Keratinocyte (primary cell): Measurements from ENCODE around the gene DDX4. TPM values are rescaled to one million over a fixed set of nuclear protein-coding genes. Genes with fewer than 3 reads are reported as not detected.

ENCODE experiments used
- DNase-seq: peaks from one replicate; pipeline ENCODE4 v3.0.0-alpha.2; 2011; ENCODE audit warnings: low read depth, missing footprints, low spot score
- FAIRE-seq: peaks from 2 replicates; lab custom pipeline; 2011; peaks lifted over from hg19 to GRCh38; lab: Jason Lieb, UNC
- H2AFZ ChIP-seq: 2 replicates; pipeline ENCODE4 v1.6.0; 2012; ENCODE audit warnings: low read length, control low read depth, inconsistent platforms; ENCODE audit not compliant: control insufficient read depth
- H3K27ac ChIP-seq: 2 replicates; pipeline ENCODE4 v1.5.1; 2011; ENCODE audit warnings: low read length; ENCODE audit not compliant: control insufficient read depth, insufficient read depth
- H3K27me3 ChIP-seq: 3 replicates; pipeline ENCODE4 v1.6.0; 2011; ENCODE audit warnings: low read length; ENCODE audit not compliant: control insufficient read depth, insufficient read depth; ENCODE audit errors: extremely low read depth
- H3K36me3 ChIP-seq, 2 experiments: 2 replicates in 1 of 2; 3 replicates in 1 of 2; pipeline ENCODE4 v1.5.1; 2011; ENCODE audit warnings: low read length in 2 of 2, mild to moderate bottlenecking in 1 of 2; ENCODE audit not compliant: control insufficient read depth in 2 of 2, insufficient read depth in 2 of 2; ENCODE audit errors: extremely low read depth in 1 of 2
- H3K4me1 ChIP-seq: 3 replicates; pipeline ENCODE4 v1.5.1; 2011; ENCODE audit warnings: low read length; ENCODE audit not compliant: control insufficient read depth, insufficient read depth; ENCODE audit errors: extremely low read depth
- H3K4me2 ChIP-seq: 3 replicates; pipeline ENCODE4 v1.6.0; 2011; ENCODE audit warnings: low read depth, low read length; ENCODE audit not compliant: control insufficient read depth, insufficient read depth; ENCODE audit errors: extremely low read depth
- H3K4me3 ChIP-seq, 3 experiments: fragments of 200-600 bp in 1 of 3; sonication (generic) in 1 of 3; 2 replicates in 2 of 3; 3 replicates in 1 of 3; pipeline ENCODE4 v1.5.1; 2011 to 2016; ENCODE audit warnings: low read length in 3 of 3, mild to moderate bottlenecking in 3 of 3, control low read depth in 2 of 3, inconsistent platforms in 1 of 3, low read depth in 1 of 3, mixed read lengths in 1 of 3, mixed run types in 1 of 3, moderate library complexity in 1 of 3; ENCODE audit not compliant: control insufficient read depth in 2 of 3, insufficient read depth in 2 of 3; ENCODE audit errors: extremely low read depth in 1 of 3
- H3K79me2 ChIP-seq: 2 replicates; pipeline ENCODE4 v1.6.0; 2012; ENCODE audit warnings: low read length; ENCODE audit not compliant: control insufficient read depth, insufficient read depth
- H3K9ac ChIP-seq: 3 replicates; pipeline ENCODE4 v1.6.0; 2011; ENCODE audit warnings: low read length; ENCODE audit not compliant: control insufficient read depth, insufficient read depth; ENCODE audit errors: extremely low read depth
- H3K9me1 ChIP-seq: 3 replicates; pipeline ENCODE4 v1.6.0; 2011; ENCODE audit warnings: low read length; ENCODE audit not compliant: control insufficient read depth, insufficient read depth; ENCODE audit errors: extremely low read depth
- H3K9me3 ChIP-seq: 2 replicates; pipeline ENCODE4 v1.5.1; 2012; ENCODE audit warnings: low read depth, low read length; ENCODE audit not compliant: control insufficient read depth
- H4K20me1 ChIP-seq: 3 replicates; pipeline ENCODE4 v1.6.0; 2011; ENCODE audit warnings: low read length; ENCODE audit not compliant: control insufficient read depth, insufficient read depth; ENCODE audit errors: extremely low read depth
- EZH2 ChIP-seq: IDR thresholded peaks from one replicate; pipeline ENCODE4 v1.6.1; 2012; ENCODE audit warnings: inconsistent platforms, mild to moderate bottlenecking, low read length, moderate library complexity
- dilution Hi-C: fragments of 300-500 bp; cut with MboI; formaldehyde crosslinking; loops from one replicate; pipeline ENCODE4 v1.7.0; 2020; ENCODE audit warnings: low sequenced_read_pairs; ENCODE audit not compliant: extremely low pct_ligation_motif_present
- polyA minus RNA-seq, 3 experiments: library from RNA; depleted of rRNA, polyadenylated mRNA; stranded (reverse); fragments of >200 nt; gene quantifications; 1 replicate in 1 of 3; 2 replicates in 1 of 3; 3 replicates in 1 of 3; pipeline ENCODE4 v1.2.3, GENCODE V29; 2011
- polyA plus RNA-seq, 5 experiments: library from polyadenylated mRNA; depleted of rRNA in 3 of 5; stranded (reverse) in 3 of 5; stranded (forward) in 1 of 5; unstranded in 1 of 5; fragments of >200 nt; gene quantifications; 1 replicate in 1 of 5; 2 replicates in 3 of 5; 3 replicates in 1 of 5; pipeline versions ENCODE4 v1.2.1 to v1.2.3, GENCODE V29; 2011 to 2012; ENCODE audit warnings: missing spikeins in 2 of 5, low read depth in 1 of 5, low replicate concordance in 1 of 5
- TF ChIP-seq, protein P1 (sequence below), 3 experiments: IDR thresholded peaks in 1 of 3; conservative IDR thresholded peaks in 1 of 3; optimal IDR thresholded peaks in 1 of 3; 2 replicates in 2 of 3; 3 replicates in 1 of 3; pipeline versions ENCODE3 to v1.5.1; 2011; ENCODE audit warnings: low read length in 3 of 3, mild to moderate bottlenecking in 3 of 3, moderate library complexity in 2 of 3, control low read depth in 1 of 3, inconsistent platforms in 1 of 3; ENCODE audit not compliant: insufficient read depth in 2 of 3; ENCODE audit errors: extremely low read depth in 1 of 3

DDX4 gene
- polyA plus RNA-seq (0.04 TPM in 1 of 3 replicates, not detected in the others), polyA minus RNA-seq (not detected in 3 replicates)
- polyA plus RNA-seq (2011; ENCODE audit: low read depth) = not detected
- not detected in 2 replicates for polyA plus RNA-seq (2011; cell fraction: cytosol; rRNA removed)
- not detected in 2 replicates for polyA plus RNA-seq (2011; cell fraction: nucleus; rRNA removed)
- not detected in 2 replicates for polyA plus RNA-seq (2012; ENCODE audit: low replicate concordance)
- polyA minus RNA-seq (2011; cell fraction: cytosol; rRNA and poly(A)+ RNA removed) = not detected
- not detected in 2 replicates for polyA minus RNA-seq (2011; cell fraction: nucleus; rRNA and poly(A)+ RNA removed)

DNA sequence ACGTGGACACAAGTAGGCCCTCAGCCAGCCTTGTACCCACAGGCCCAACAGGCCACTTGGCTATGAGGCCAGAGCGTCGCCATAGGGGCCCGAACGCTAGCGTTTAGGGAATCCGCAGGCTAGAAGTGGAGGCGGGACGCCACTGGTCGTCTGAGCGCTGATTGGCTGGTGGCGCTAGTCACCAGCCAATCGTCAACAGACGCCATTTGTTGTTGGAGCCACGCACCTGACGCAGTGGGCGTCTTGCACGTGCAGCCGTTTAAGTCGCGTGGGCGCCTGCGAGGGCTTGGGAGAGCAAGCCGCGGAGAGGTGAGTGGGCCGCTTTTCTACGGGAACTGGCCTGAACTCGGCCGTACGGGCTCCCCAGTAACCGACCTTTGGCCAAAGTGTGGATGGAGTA, at the start of gene DDX4:
Gene DDX4, plus strand, starts transcription at position 269 of the 400 bp plus-strand sequence. CDS start 903 bp downstream, outside the sequence.
- Histone ChIP-seq H3K4me2 (no peak within 1 kb of the TSS), H4K20me1 (no peaks in the 10 kb centered on the region), H3K27me3 (no peaks in the 10 kb centered on the region), H2AFZ (no peak within 1 kb of the TSS), H3K9ac (no peak within 1 kb of the TSS), H3K4me3 (no peak within 1 kb of the TSS), H3K27ac (no peak within 1 kb of the TSS), H3K9me1 (no peaks in the 10 kb centered on the region), H3K36me3 (no peaks in the 10 kb centered on the region), H3K79me2 (no peaks in the 10 kb centered on the region), H3K4me1 (no peaks in the 10 kb centered on the region), H3K9me3 (no peaks in the 10 kb centered on the region)
- DNase-seq = no peak
- no peak for TF ChIP-seq EZH2
- TF ChIP-seq, protein P1, sequence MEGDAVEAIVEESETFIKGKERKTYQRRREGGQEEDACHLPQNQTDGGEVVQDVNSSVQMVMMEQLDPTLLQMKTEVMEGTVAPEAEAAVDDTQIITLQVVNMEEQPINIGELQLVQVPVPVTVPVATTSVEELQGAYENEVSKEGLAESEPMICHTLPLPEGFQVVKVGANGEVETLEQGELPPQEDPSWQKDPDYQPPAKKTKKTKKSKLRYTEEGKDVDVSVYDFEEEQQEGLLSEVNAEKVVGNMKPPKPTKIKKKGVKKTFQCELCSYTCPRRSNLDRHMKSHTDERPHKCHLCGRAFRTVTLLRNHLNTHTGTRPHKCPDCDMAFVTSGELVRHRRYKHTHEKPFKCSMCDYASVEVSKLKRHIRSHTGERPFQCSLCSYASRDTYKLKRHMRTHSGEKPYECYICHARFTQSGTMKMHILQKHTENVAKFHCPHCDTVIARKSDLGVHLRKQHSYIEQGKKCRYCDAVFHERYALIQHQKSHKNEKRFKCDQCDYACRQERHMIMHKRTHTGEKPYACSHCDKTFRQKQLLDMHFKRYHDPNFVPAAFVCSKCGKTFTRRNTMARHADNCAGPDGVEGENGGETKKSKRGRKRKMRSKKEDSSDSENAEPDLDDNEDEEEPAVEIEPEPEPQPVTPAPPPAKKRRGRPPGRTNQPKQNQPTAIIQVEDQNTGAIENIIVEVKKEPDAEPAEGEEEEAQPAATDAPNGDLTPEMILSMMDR (optimal IDR thresholded peaks at IDR 0.05 in 1 of 3, IDR thresholded peaks at IDR 0.05 in 1 of 3, conservative IDR thresholded peaks at IDR 0.05 in 1 of 3; ENCODE audit: extremely low read depth in 1 of 3, insufficient read depth in 2 of 3, low read length in 3 of 3) = no peak
- dilution Hi-C loops = no loop called here
- no peak for FAIRE-seq

DNA sequence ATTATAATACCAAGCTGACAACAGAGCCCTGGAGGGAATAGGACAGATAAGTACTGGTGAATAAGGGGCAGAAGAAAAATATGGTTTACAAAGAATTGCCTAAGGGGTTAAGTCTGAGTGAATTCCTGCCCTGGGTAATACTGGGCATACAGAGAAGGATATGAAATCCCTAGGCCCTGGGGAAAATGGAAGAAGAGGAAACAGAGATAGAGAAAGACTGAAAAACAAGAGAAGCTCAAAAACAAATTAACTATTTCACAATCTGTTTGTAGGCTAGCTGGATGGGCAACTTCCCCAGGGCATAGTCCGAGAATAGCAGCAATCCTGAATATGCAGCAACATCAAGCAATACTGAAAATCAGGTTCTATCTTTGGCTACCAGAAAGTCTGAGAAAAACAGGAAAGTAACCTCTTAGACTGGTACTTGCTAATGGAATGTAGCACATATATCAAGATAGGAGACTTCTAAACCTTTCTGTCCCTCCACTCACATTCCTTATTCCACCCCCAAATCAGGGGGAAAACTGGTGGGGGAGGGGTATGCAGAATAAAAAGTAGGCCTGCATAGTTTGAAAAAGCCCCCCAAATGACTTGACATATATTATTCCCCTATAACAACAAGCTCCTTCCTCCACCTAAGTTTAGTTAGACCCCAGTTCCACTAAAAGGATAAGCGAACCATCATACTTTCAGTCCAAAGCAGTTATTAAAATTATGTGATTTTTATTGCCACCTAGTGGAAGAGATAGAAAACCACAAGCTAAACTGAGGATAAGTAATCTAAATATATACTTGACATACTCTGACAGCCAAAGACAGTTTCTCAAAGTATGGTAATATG, 46.4 kb upstream of the DDX4 start:
- Histone ChIP-seq H3K9me3 (no peaks in the 10 kb centered on the region), H3K4me1 (no peaks in the 10 kb centered on the region), H2AFZ (no peak overlapping the region), H3K79me2 (no peaks in the 10 kb centered on the region), H3K27me3 (no peaks in the 10 kb centered on the region), H3K36me3 (no peaks in the 10 kb centered on the region), H3K27ac (no peak overlapping the region), H3K9ac (no peak overlapping the region), H4K20me1 (no peaks in the 10 kb centered on the region), H3K9me1 (no peaks in the 10 kb centered on the region), H3K4me2 (no peak overlapping the region), H3K4me3 (no peak overlapping the region)
- DNase-seq (no peak), FAIRE-seq (no peak)
- TF ChIP-seq, protein P1 (optimal IDR thresholded peaks at IDR 0.05 in 1 of 3, IDR thresholded peaks at IDR 0.05 in 1 of 3, conservative IDR thresholded peaks at IDR 0.05 in 1 of 3; ENCODE audit: extremely low read depth in 1 of 3, insufficient read depth in 2 of 3, low read length in 3 of 3) = peak in 2 of 3 experiments; percentile 31 to 39
- TF ChIP-seq EZH2 = no peak
- dilution Hi-C loops = no loop called here
